Measurements from ENCODE around the gene MMP19. TPM values are rescaled to one million over a fixed set of nuclear protein-coding genes. Genes with fewer than 3 reads are reported as not detected.

Gene MMP19
- polyA plus RNA-seq, 2 donors = 0.63 to 0.76 TPM

GRCh38 chr12:55818886-55819285 is 23.9 kb downstream of the MMP19 start:
- Histone ChIP-seq H3K4me3 (ENCODE audit: low read depth in 1 of 2, low read length in 2 of 2) (peak overlapping the region in 1 of 2 donors; percentile 99), H3K9me3 (ENCODE audit: control insufficient read depth in 2 of 2, insufficient read depth in 1 of 2, low read depth in 1 of 2, low read length in 1 of 2) (no peaks in the 10 kb centered on the region), H3K4me1 (ENCODE audit: control insufficient read depth in 2 of 2, insufficient read depth in 2 of 2, low read length in 1 of 2) (peaks cover 4 to 8% of the 10 kb centered on the region in 2 donors), H3K36me3 (ENCODE audit: control insufficient read depth in 2 of 2, insufficient read depth in 2 of 2, low read length in 1 of 2) (peaks cover 11 to 23% of the 10 kb centered on the region in 2 donors), H3K27me3 (ENCODE audit: control insufficient read depth in 1 of 2, insufficient read depth in 2 of 2, low read length in 2 of 2) (no peaks in the 10 kb centered on the region), H3K27ac (ENCODE audit: low read depth in 2 of 2, low read length in 1 of 2) (peak overlapping the region in 1 of 2 donors; percentile 16)
- 59 to 60% methylated on average over 6 of the region's 6 CpGs for WGBS, 2 donors

DNA sequence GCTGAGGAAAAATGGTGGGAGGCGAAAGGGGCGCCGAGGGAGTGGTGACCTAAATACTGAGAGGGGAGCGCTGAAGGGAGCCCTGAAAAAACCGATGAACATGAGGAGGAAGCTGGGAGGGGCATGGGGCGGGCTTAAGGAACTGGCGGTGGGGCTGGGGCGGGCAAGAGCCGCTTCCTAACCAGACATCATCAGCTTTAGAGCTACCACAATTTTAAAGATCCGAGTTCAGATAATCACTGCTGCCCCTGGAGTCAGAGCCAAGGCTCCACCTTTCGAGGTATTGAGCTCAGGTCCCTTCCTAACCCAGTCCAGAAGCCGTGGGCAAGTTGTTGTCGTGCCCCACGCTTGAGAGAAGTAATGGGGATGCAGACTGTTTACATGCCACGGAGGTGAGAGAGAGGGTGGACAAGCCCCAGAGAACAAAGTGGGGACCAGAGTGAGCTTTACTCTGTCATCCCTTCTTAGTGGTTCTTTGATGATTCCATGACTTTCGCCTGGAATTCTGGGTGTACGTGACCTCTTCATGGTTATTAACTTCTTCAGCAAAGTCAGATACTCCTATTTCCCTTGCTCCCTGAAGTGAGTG is 24.5 kb downstream of the MMP19 start:
- peaks cover 4 to 8% of the 10 kb centered on the region in 2 donors for H3K4me1 ChIP-seq (ENCODE audit: control insufficient read depth in 2 of 2, insufficient read depth in 2 of 2, low read length in 1 of 2)
- H3K4me3 ChIP-seq (ENCODE audit: low read depth in 1 of 2, low read length in 2 of 2) = peak overlapping the region; percentile 59 to 99
- WGBS, 2 donors = 0 to 1% methylated on average over 15 to 17 of the region's 17 CpGs
- H3K36me3 ChIP-seq (ENCODE audit: control insufficient read depth in 2 of 2, insufficient read depth in 2 of 2, low read length in 1 of 2) = peaks cover 11 to 22% of the 10 kb centered on the region in 2 donors
- H3K9me3 ChIP-seq (ENCODE audit: control insufficient read depth in 2 of 2, insufficient read depth in 1 of 2, low read depth in 1 of 2, low read length in 1 of 2) = no peaks in the 10 kb centered on the region
- peak overlapping the region; percentile 71 to 96 for H3K27ac ChIP-seq (ENCODE audit: low read depth in 2 of 2, low read length in 1 of 2)
- no peaks in the 10 kb centered on the region for H3K27me3 ChIP-seq (ENCODE audit: control insufficient read depth in 1 of 2, insufficient read depth in 2 of 2, low read length in 2 of 2)

GRCh38 chr12:55817345-55818139 is 25.2 kb downstream of the MMP19 start, which contains the start of the genes ORMDL2 and SARNP:
ORMDL2 (plus strand) TSS chr12:55818041; CDS start chr12:55819000, 959 bp downstream.
SARNP (minus strand) TSS chr12:55817724; CDS start chr12:55817701, 23 bp downstream.
- Histone ChIP-seq H3K4me3 (ENCODE audit: low read depth in 1 of 2, low read length in 2 of 2) (peak within 1 kb of the TSS; percentile 68 to 99), H3K9me3 (ENCODE audit: control insufficient read depth in 2 of 2, insufficient read depth in 1 of 2, low read depth in 1 of 2, low read length in 1 of 2) (no peaks in the 10 kb centered on the region), H3K27ac (ENCODE audit: low read depth in 2 of 2, low read length in 1 of 2) (peak within 1 kb of the TSS; percentile 88 to 97), H3K36me3 (ENCODE audit: control insufficient read depth in 2 of 2, insufficient read depth in 2 of 2, low read length in 1 of 2) (peaks cover 11 to 20% of the 10 kb centered on the region in 2 donors), H3K27me3 (ENCODE audit: control insufficient read depth in 1 of 2, insufficient read depth in 2 of 2, low read length in 2 of 2) (no peaks in the 10 kb centered on the region), H3K4me1 (ENCODE audit: control insufficient read depth in 2 of 2, insufficient read depth in 2 of 2, low read length in 1 of 2) (peaks cover 4 to 8% of the 10 kb centered on the region in 2 donors)
- 0% methylated on average over 38 of the region's 38 CpGs for WGBS, 2 donors

GRCh38 chr12:55816881-55817344 is 25.8 kb downstream of the MMP19 start:
- Histone ChIP-seq H3K36me3 (ENCODE audit: control insufficient read depth in 2 of 2, insufficient read depth in 2 of 2, low read length in 1 of 2) (peaks cover 10 to 16% of the 10 kb centered on the region in 2 donors), H3K4me3 (ENCODE audit: low read depth in 1 of 2, low read length in 2 of 2) (peak overlapping the region; percentile 68 to 99), H3K27ac (ENCODE audit: low read depth in 2 of 2, low read length in 1 of 2) (peak overlapping the region; percentile 88 to 97), H3K27me3 (ENCODE audit: control insufficient read depth in 1 of 2, insufficient read depth in 2 of 2, low read length in 2 of 2) (no peaks in the 10 kb centered on the region), H3K4me1 (ENCODE audit: control insufficient read depth in 2 of 2, insufficient read depth in 2 of 2, low read length in 1 of 2) (peaks cover 4 to 8% of the 10 kb centered on the region in 2 donors), H3K9me3 (ENCODE audit: control insufficient read depth in 2 of 2, insufficient read depth in 1 of 2, low read depth in 1 of 2, low read length in 1 of 2) (no peaks in the 10 kb centered on the region)
- WGBS, 2 donors = 0% methylated on average over 14 of the region's 14 CpGs

DNA sequence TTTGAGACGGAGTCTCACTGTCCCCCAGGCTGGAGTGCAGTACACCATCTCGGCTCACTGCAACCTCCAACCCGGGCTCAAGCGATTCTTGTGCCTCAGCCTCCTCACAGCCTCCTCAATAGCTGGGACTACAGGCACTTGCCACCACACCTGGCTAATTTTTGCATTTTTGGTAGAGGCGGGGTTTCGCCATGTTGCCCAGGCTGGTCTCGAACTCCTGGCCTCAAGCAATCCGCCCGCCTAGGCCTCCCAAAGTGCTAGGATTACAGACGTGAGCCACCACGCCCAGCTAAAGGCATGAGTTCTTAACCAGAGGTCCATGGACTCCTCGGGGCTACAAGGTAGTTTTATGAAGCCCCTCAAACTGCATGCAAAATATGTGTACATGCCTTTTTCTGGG is 27.3 kb downstream of the MMP19 start:
- no peaks in the 10 kb centered on the region for H3K9me3 ChIP-seq (ENCODE audit: control insufficient read depth in 2 of 2, insufficient read depth in 1 of 2, low read depth in 1 of 2, low read length in 1 of 2)
- H3K4me1 ChIP-seq (ENCODE audit: control insufficient read depth in 2 of 2, insufficient read depth in 2 of 2, low read length in 1 of 2) = peaks cover 4 to 8% of the 10 kb centered on the region in 2 donors
- 77% methylated on average over 12 of the region's 12 CpGs for WGBS, 2 donors
- peaks cover 5 to 13% of the 10 kb centered on the region in 2 donors for H3K36me3 ChIP-seq (ENCODE audit: control insufficient read depth in 2 of 2, insufficient read depth in 2 of 2, low read length in 1 of 2)
- no peaks in the 10 kb centered on the region for H3K27me3 ChIP-seq (ENCODE audit: control insufficient read depth in 1 of 2, insufficient read depth in 2 of 2, low read length in 2 of 2)
- H3K27ac ChIP-seq (ENCODE audit: low read depth in 2 of 2, low read length in 1 of 2) = peak overlapping the region in 1 of 2 donors; percentile 10
- no peak overlapping the region for H3K4me3 ChIP-seq (ENCODE audit: low read depth in 1 of 2, low read length in 2 of 2)

DNA sequence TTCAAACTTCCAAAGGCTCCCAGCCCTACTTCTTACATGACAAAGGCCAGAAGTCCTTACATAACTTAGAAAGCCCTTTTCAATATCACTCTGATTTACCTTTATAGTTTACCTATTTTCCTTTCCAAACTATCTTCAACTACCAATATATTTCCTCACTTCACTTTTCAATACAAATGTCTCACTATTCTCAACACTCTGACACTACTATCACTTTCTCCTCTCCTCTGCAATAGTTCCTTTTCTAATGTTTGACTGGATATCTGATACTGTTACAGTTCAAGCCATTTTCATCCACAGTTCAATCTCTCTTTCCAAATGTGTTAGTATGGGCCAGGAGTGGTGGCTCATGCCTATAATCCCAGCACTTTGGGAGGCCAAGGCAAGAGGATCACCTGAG is 28.5 kb downstream of the MMP19 start:
- Histone ChIP-seq H3K27ac (ENCODE audit: low read depth in 2 of 2, low read length in 1 of 2) (no peak overlapping the region), H3K9me3 (ENCODE audit: control insufficient read depth in 2 of 2, insufficient read depth in 1 of 2, low read depth in 1 of 2, low read length in 1 of 2) (no peaks in the 10 kb centered on the region), H3K27me3 (ENCODE audit: control insufficient read depth in 1 of 2, insufficient read depth in 2 of 2, low read length in 2 of 2) (no peaks in the 10 kb centered on the region), H3K4me3 (ENCODE audit: low read depth in 1 of 2, low read length in 2 of 2) (no peak overlapping the region), H3K4me1 (ENCODE audit: control insufficient read depth in 2 of 2, insufficient read depth in 2 of 2, low read length in 1 of 2) (peaks cover 4 to 7% of the 10 kb centered on the region in 2 donors), H3K36me3 (ENCODE audit: control insufficient read depth in 2 of 2, insufficient read depth in 2 of 2, low read length in 1 of 2) (peaks cover 0 to 5% of the 10 kb centered on the region in 2 donors)

- no peaks in the 10 kb centered on the region for H3K9me3 ChIP-seq (ENCODE audit: control insufficient read depth in 2 of 2, insufficient read depth in 1 of 2, low read depth in 1 of 2, low read length in 1 of 2)
- H3K36me3 ChIP-seq (ENCODE audit: control insufficient read depth in 2 of 2, insufficient read depth in 2 of 2, low read length in 1 of 2) = peaks cover 0 to 9% of the 10 kb centered on the region in 2 donors
- H3K27me3 ChIP-seq (ENCODE audit: control insufficient read depth in 1 of 2, insufficient read depth in 2 of 2, low read length in 2 of 2) = no peaks in the 10 kb centered on the region
- peaks cover 3 to 4% of the 10 kb centered on the region in 2 donors for H3K4me1 ChIP-seq (ENCODE audit: control insufficient read depth in 2 of 2, insufficient read depth in 2 of 2, low read length in 1 of 2)
- WGBS, 2 donors = 25 to 37% methylated on average over 1 of the region's 1 CpG
- no peak overlapping the region for H3K4me3 ChIP-seq (ENCODE audit: low read depth in 1 of 2, low read length in 2 of 2)
- H3K27ac ChIP-seq (ENCODE audit: low read depth in 2 of 2, low read length in 1 of 2) = no peak overlapping the region
Measured at GRCh38 chr12:55812088-55812487, 30.6 kb downstream of the MMP19 start.

GRCh38 chr12:55809274-55809673 is 33.5 kb downstream of the MMP19 start:
- no peaks in the 10 kb centered on the region for H3K27me3 ChIP-seq (ENCODE audit: control insufficient read depth in 1 of 2, insufficient read depth in 2 of 2, low read length in 2 of 2)
- H3K4me3 ChIP-seq (ENCODE audit: low read depth in 1 of 2, low read length in 2 of 2) = no peak overlapping the region
- H3K36me3 ChIP-seq (ENCODE audit: control insufficient read depth in 2 of 2, insufficient read depth in 2 of 2, low read length in 1 of 2) = peaks cover 0 to 6% of the 10 kb centered on the region in 2 donors
- H3K9me3 ChIP-seq (ENCODE audit: control insufficient read depth in 2 of 2, insufficient read depth in 1 of 2, low read depth in 1 of 2, low read length in 1 of 2) = no peaks in the 10 kb centered on the region
- no peak overlapping the region for H3K27ac ChIP-seq (ENCODE audit: low read depth in 2 of 2, low read length in 1 of 2)
- 80 to 91% methylated on average over 5 of the region's 5 CpGs for WGBS, 2 donors
- H3K4me1 ChIP-seq (ENCODE audit: control insufficient read depth in 2 of 2, insufficient read depth in 2 of 2, low read length in 1 of 2) = no peaks in the 10 kb centered on the region

- Histone ChIP-seq H3K4me3 (ENCODE audit: low read depth in 1 of 2, low read length in 2 of 2) (no peak overlapping the region), H3K27me3 (ENCODE audit: control insufficient read depth in 1 of 2, insufficient read depth in 2 of 2, low read length in 2 of 2) (no peaks in the 10 kb centered on the region), H3K36me3 (ENCODE audit: control insufficient read depth in 2 of 2, insufficient read depth in 2 of 2, low read length in 1 of 2) (peaks cover 0 to 8% of the 10 kb centered on the region in 2 donors), H3K27ac (ENCODE audit: low read depth in 2 of 2, low read length in 1 of 2) (no peak overlapping the region), H3K4me1 (ENCODE audit: control insufficient read depth in 2 of 2, insufficient read depth in 2 of 2, low read length in 1 of 2) (no peaks in the 10 kb centered on the region), H3K9me3 (ENCODE audit: control insufficient read depth in 2 of 2, insufficient read depth in 1 of 2, low read depth in 1 of 2, low read length in 1 of 2) (no peaks in the 10 kb centered on the region)
- WGBS, 2 donors = 90 to 92% methylated on average over 8 of the region's 8 CpGs
Measured at GRCh38 chr12:55806982-55807381, 35.8 kb downstream of the MMP19 start.
